Endothelial cell (in vitro differentiated cells): Measurements from ENCODE around the gene KRT26. TPM values are rescaled to one million over a fixed set of nuclear protein-coding genes. Genes with fewer than 3 reads are reported as not detected.

ENCODE experiments used
- DNase-seq: peaks from one replicate; pipeline ENCODE4 v3.0.0; 2021; ENCODE audit warnings: low spot score
- H3K27ac Mint-ChIP-seq: one replicate; pipeline ENCODE4 v1.8.0; 2021; ENCODE audit warnings: mixed read lengths, inconsistent platforms; ENCODE audit not compliant: unreplicated experiment
- H3K27me3 Mint-ChIP-seq: one replicate; pipeline ENCODE4 v1.8.0; 2021; ENCODE audit warnings: mild to moderate bottlenecking, moderate library complexity, mixed read lengths, inconsistent platforms; ENCODE audit not compliant: unreplicated experiment
- H3K36me3 Mint-ChIP-seq: one replicate; pipeline ENCODE4 v1.8.0; 2021; ENCODE audit warnings: mild to moderate bottlenecking, low read depth, mixed read lengths, inconsistent platforms; ENCODE audit not compliant: unreplicated experiment
- H3K4me1 Mint-ChIP-seq: one replicate; pipeline ENCODE4 v1.8.0; 2021; ENCODE audit warnings: mild to moderate bottlenecking, mixed read lengths, inconsistent platforms; ENCODE audit not compliant: unreplicated experiment
- H3K4me3 Mint-ChIP-seq: one replicate; pipeline ENCODE4 v1.8.0; 2021; ENCODE audit warnings: mild to moderate bottlenecking, mixed read lengths, inconsistent platforms; ENCODE audit not compliant: unreplicated experiment
- H3K9me3 Mint-ChIP-seq: one replicate; pipeline ENCODE4 v1.8.0; 2021; ENCODE audit warnings: mixed read lengths, inconsistent platforms; ENCODE audit not compliant: unreplicated experiment
- CTCF ChIP-seq: fragments of 200-600 bp; sonication (generic); IDR thresholded peaks from one replicate; pipeline ENCODE4 v1.5.0; 2021; ENCODE audit warnings: antibody characterized with exemption; ENCODE audit not compliant: unreplicated experiment
- total RNA-seq: library from RNA; stranded (reverse); fragmentation: NEBNext Ultra II Directional; extraction: Animal tissue kit (Norgen Biotek cat#: 25700); gene quantifications from one replicate; pipeline ENCODE4 v1.2.1, GENCODE V29; 2021; ENCODE audit not compliant: unreplicated experiment

Gene KRT26
- total RNA-seq, 1 donor from 2014 or later, result not detected

- TF ChIP-seq CTCF, result no peak
- no peaks in the 10 kb centered on the region for H3K9me3 Mint-ChIP-seq
- no peaks in the 10 kb centered on the region for H3K36me3 Mint-ChIP-seq
- DNase-seq, result no peak
- H3K27me3 Mint-ChIP-seq, result peaks cover 3% of the 10 kb centered on the region
- H3K4me1 Mint-ChIP-seq, result no peaks in the 10 kb centered on the region
- no peak overlapping the region for H3K4me3 Mint-ChIP-seq
- H3K27ac Mint-ChIP-seq, result no peak overlapping the region
These were observed 49.8 kb downstream of the KRT26 start for GRCh38 chr17:40722241-40722640.

GRCh38 chr17:40720899-40721298 lies 51.1 kb downstream of the KRT26 start:
- H3K9me3 Mint-ChIP-seq, result no peaks in the 10 kb centered on the region
- H3K36me3 Mint-ChIP-seq, result no peaks in the 10 kb centered on the region
- no peak for TF ChIP-seq CTCF

GRCh38 chr17:40718930-40719329 lies 53.1 kb downstream of the KRT26 start:
- H3K4me1 Mint-ChIP-seq, result no peaks in the 10 kb centered on the region
- H3K36me3 Mint-ChIP-seq, result no peaks in the 10 kb centered on the region
- no peak overlapping the region for H3K27ac Mint-ChIP-seq
- H3K4me3 Mint-ChIP-seq, result no peak overlapping the region
- no peak for DNase-seq
- TF ChIP-seq CTCF, result no peak
- H3K9me3 Mint-ChIP-seq, result no peaks in the 10 kb centered on the region
- H3K27me3 Mint-ChIP-seq, result peaks cover 2% of the 10 kb centered on the region

More at GRCh38 chr17:40720899-40721298, 51.1 kb downstream of the KRT26 start:
- Mint-ChIP-seq H3K27ac (no peak overlapping the region), H3K27me3 (peaks cover 3% of the 10 kb centered on the region), H3K4me3 (no peak overlapping the region), H3K4me1 (no peaks in the 10 kb centered on the region)
- DNase-seq, result no peak

GRCh38 chr17:40717776-40718175 lies 54.2 kb downstream of the KRT26 start:
- no peaks in the 10 kb centered on the region for H3K36me3 Mint-ChIP-seq
- DNase-seq, result no peak
- no peak overlapping the region for H3K27ac Mint-ChIP-seq
- no peak for TF ChIP-seq CTCF
- no peaks in the 10 kb centered on the region for H3K9me3 Mint-ChIP-seq
- peaks cover 2% of the 10 kb centered on the region for H3K27me3 Mint-ChIP-seq
- H3K4me1 Mint-ChIP-seq, result no peaks in the 10 kb centered on the region
- no peak overlapping the region for H3K4me3 Mint-ChIP-seq

Other genes starting within 250 kb of the KRT26 start
- 0.51 TPM for gene CCR7, start 206.7 kb downstream of the KRT26 start, total RNA-seq
- 138 TPM for gene SMARCE1, start 124.4 kb downstream of the KRT26 start, total RNA-seq
- 1.2 TPM for gene KRT222, start 107.0 kb downstream of the KRT26 start, total RNA-seq
- not detected for gene KRT24, start 68.4 kb downstream of the KRT26 start, total RNA-seq
- gene KRT25, start 16.9 kb downstream of the KRT26 start, total RNA-seq, result not detected
- not detected for gene KRT27, start 10.3 kb upstream of the KRT26 start, total RNA-seq
- not detected for gene KRT28, start 27.8 kb upstream of the KRT26 start, total RNA-seq
- 28.2 TPM for gene KRT10, start 50.4 kb upstream of the KRT26 start, total RNA-seq
- gene KRT12, start 95.0 kb upstream of the KRT26 start, total RNA-seq, result not detected
- not detected for gene KRT20, start 113.0 kb upstream of the KRT26 start, total RNA-seq
- gene KRT23, start 165.4 kb upstream of the KRT26 start, total RNA-seq, result not detected
- gene KRT39, start 194.7 kb upstream of the KRT26 start, total RNA-seq, result 0.15 TPM
- gene KRT40, start 212.1 kb upstream of the KRT26 start, total RNA-seq, result not detected
- not detected for gene KRTAP3-3, start 222.0 kb upstream of the KRT26 start, total RNA-seq
- not detected for gene KRTAP3-2, start 227.7 kb upstream of the KRT26 start, total RNA-seq
- not detected for gene KRTAP3-1, start 236.9 kb upstream of the KRT26 start, total RNA-seq